B cell (primary cell): ENCODE data around the gene FAM168B. TPM values are rescaled to one million over a fixed set of nuclear protein-coding genes. Genes with fewer than 3 reads are reported as not detected.

ENCODE experiments used
- ATAC-seq: fragments of 200-7000 bp; cut with Tn5 transposase; one replicate; pipeline ENCODE4 v1.10.0; 2021; ENCODE audit warnings: low read depth, mild to moderate bottlenecking, moderate number of reproducible peaks, moderate library complexity
- CTCF ChIA-PET: fragments of 350-600 bp; sonication (Branson Sonifier 250); formaldehyde crosslinking; loops from one replicate; lab custom pipeline; 2021; ENCODE audit warnings: antibody characterized with exemption, inconsistent platforms; lab: Charles Lee
- POLR2A ChIA-PET: fragments of 350-600 bp; sonication (Branson Sonifier 250); formaldehyde crosslinking; loops from one replicate; lab custom pipeline; 2021; ENCODE audit warnings: antibody characterized with exemption; lab: Charles Lee
- DNase-seq: peaks from one replicate; pipeline ENCODE4 v3.0.0; 2013
- H2AFZ ChIP-seq: 2 replicates; pipeline ENCODE4 v1.6.1; 2012; ENCODE audit warnings: mild to moderate bottlenecking, low read depth, low read length; ENCODE audit not compliant: insufficient read depth, poor library complexity, severe bottlenecking
- H3K27ac ChIP-seq, 2 donors: 1 replicate in 1 of 2; 2 replicates in 1 of 2; pipeline ENCODE4 v1.5.1; 2012 to 2013; ENCODE audit warnings: low read length in 2 of 2, mild to moderate bottlenecking in 2 of 2, moderate library complexity in 1 of 2
- H3K27me3 ChIP-seq, 4 experiments: fragments of 200-600 bp in 1 of 4; sonication (generic) in 1 of 4; replicated peaks in 1 of 4; 1 replicate in 2 of 4; 2 replicates in 2 of 4; pipeline versions ENCODE4 v1.6.1 to v1.7.0; 2013 to 2016; ENCODE audit warnings: low read length in 3 of 4, mild to moderate bottlenecking in 2 of 4, mixed read lengths in 1 of 4, moderate library complexity in 1 of 4; ENCODE audit not compliant: insufficient read depth in 4 of 4, control insufficient read depth in 3 of 4; ENCODE audit errors: control extremely low read depth in 1 of 4
- H3K36me3 ChIP-seq, 2 experiments: replicated peaks in 1 of 2; 1 replicate in 1 of 2; 2 replicates in 1 of 2; pipeline versions ENCODE4 v1.6.1 to v1.7.1; 2013; ENCODE audit warnings: low read length in 1 of 2; ENCODE audit not compliant: insufficient read depth in 2 of 2, control insufficient read depth in 1 of 2; ENCODE audit errors: control extremely low read depth in 1 of 2, extremely low read depth in 1 of 2
- H3K4me1 ChIP-seq, 2 donors: fragments of 200-600 bp in 1 of 2; sonication (generic) in 1 of 2; 1 replicate in 1 of 2; 2 replicates in 1 of 2; pipeline versions ENCODE4 v1.5.1 to v1.6.1; 2013 to 2017; ENCODE audit warnings: low read length in 2 of 2; ENCODE audit not compliant: control insufficient read depth in 2 of 2, insufficient read depth in 2 of 2
- H3K4me2 ChIP-seq: replicated peaks from 2 replicates; pipeline ENCODE3; 2012; ENCODE audit warnings: mild to moderate bottlenecking, low read depth, low read length; ENCODE audit not compliant: poor library complexity, severe bottlenecking
- H3K4me3 ChIP-seq, 5 experiments: fragments of 200-600 bp in 1 of 5; sonication (generic) in 1 of 5; 1 replicate in 3 of 5; 2 replicates in 2 of 5; pipeline versions ENCODE4 v1.5.1 to v1.7.0; 2011 to 2016; ENCODE audit warnings: low read length in 4 of 5, mild to moderate bottlenecking in 4 of 5, low read depth in 2 of 5, control low read depth in 1 of 5, moderate library complexity in 1 of 5; ENCODE audit not compliant: insufficient read depth in 1 of 5; ENCODE audit errors: control extremely low read depth in 1 of 5, extremely low read depth in 1 of 5
- H3K79me2 ChIP-seq: fragments of 200-600 bp; sonication (generic); one replicate; pipeline ENCODE4 v1.6.0; 2016; ENCODE audit warnings: low read length; ENCODE audit not compliant: control insufficient read depth, insufficient read depth
- H3K9ac ChIP-seq: fragments of 200-600 bp; sonication (generic); 2 replicates; pipeline ENCODE4 v1.6.1; 2017; ENCODE audit warnings: mild to moderate bottlenecking, low read length, moderate library complexity
- H3K9me3 ChIP-seq, 3 donors: one replicate each; pipeline versions ENCODE4 v1.6.1 to v1.7.1; 2013; ENCODE audit warnings: low read length in 2 of 3; ENCODE audit not compliant: control insufficient read depth in 2 of 3, insufficient read depth in 1 of 3; ENCODE audit errors: control extremely low read depth in 1 of 3
- H4K20me1 ChIP-seq: 2 replicates; pipeline ENCODE4 v1.6.0; 2012; ENCODE audit warnings: mild to moderate bottlenecking, low read length; ENCODE audit not compliant: insufficient read depth, control insufficient read depth, poor library complexity, severe bottlenecking
- H3K27ac Mint-ChIP-seq: one replicate; pipeline ENCODE4 v1.8.0; 2021; ENCODE audit warnings: mixed read lengths
- H3K27me3 Mint-ChIP-seq: one replicate; pipeline ENCODE4 v1.8.0; 2021; ENCODE audit warnings: mixed read lengths
- H3K4me1 Mint-ChIP-seq: one replicate; pipeline ENCODE4 v1.8.0; 2021; ENCODE audit warnings: mixed read lengths
- H3K4me3 Mint-ChIP-seq: one replicate; pipeline ENCODE4 v1.8.0; 2021; ENCODE audit warnings: mixed read lengths
- H3K9me3 Mint-ChIP-seq: one replicate; pipeline ENCODE4 v1.8.0; 2022; ENCODE audit warnings: mixed read lengths; ENCODE audit not compliant: insufficient read depth
- EZH2 ChIP-seq: IDR thresholded peaks from 2 replicates; pipeline ENCODE4 v1.6.1; 2012; ENCODE audit warnings: borderline replicate concordance, low read depth, mild to moderate bottlenecking, moderate library complexity, low read length; ENCODE audit not compliant: insufficient read depth, poor library complexity, severe bottlenecking
- WGBS: methylation state at CpG from one replicate; pipeline ENCODE4 v1.1.5; 2013; ENCODE audit warnings: missing lambda C conversion rate; ENCODE audit not compliant: insufficient coverage; 5-methylcytosine and 5-hydroxymethylcytosine counted together
- intact Hi-C: fragments of 100-400 bp; cut with micrococcal nuclease; formaldehyde crosslinking; loops from one replicate; pipeline ENCODE4 v1.10.0; 2022
- polyA plus RNA-seq: library from polyadenylated mRNA; depleted of rRNA; stranded (reverse); fragments of >200 nt; gene quantifications from 2 replicates; pipeline ENCODE4 v1.2.3, GENCODE V29; 2012
- total RNA-seq, 2 donors: library from RNA; stranded (reverse); fragments of 120-200 nt in 1 of 2; gene quantifications; 1 replicate in 1 of 2; 2 replicates in 1 of 2; pipeline versions ENCODE4 v1.2.3 to v1.2.4, GENCODE V29; 2013 to 2022
- TF ChIP-seq, protein P1 (sequence below): fragments of 200-600 bp; IDR thresholded peaks from one replicate; pipeline ENCODE4 v1.8.0; 2022; ENCODE audit warnings: antibody characterized with exemption, mild to moderate bottlenecking

FAM168B gene
- total and polyA plus RNA-seq, 2 donors (not counting 1 experiment from before 2014, with no cell fraction given): 38.6 to 70.5 TPM

DNA sequence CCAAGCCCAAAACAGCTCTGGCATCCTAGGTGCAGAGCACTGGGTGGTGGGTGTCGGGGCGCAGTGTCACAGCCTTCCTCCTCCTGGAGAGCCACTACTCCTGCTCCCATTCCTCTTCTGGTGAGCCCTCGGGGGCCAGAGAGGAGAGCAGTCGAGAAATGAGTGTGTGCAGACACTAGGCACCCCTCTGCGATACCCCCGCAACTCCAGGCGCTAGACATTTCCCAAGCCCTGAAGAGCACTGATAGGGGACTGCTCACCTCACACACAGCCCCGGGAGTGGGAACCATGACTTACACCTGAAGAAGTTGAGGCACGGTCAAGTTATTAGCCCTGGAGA lies 54.2 kb downstream of the FAM168B start:
- H3K36me3 ChIP-seq: no peaks in the 10 kb centered on the region
- no peak overlapping the region for H3K4me3 Mint-ChIP-seq
- ATAC-seq: no peak
- no peaks in the 10 kb centered on the region for H3K9me3 Mint-ChIP-seq
- peaks cover 23% of the 10 kb centered on the region for H3K27me3 Mint-ChIP-seq
- H3K27ac ChIP-seq: no peak overlapping the region
- no peaks in the 10 kb centered on the region for H3K79me2 ChIP-seq
- intact Hi-C loops: no loop called here
- H3K9me3 ChIP-seq: no peaks in the 10 kb centered on the region
- H3K4me3 ChIP-seq: no peak overlapping the region
- H2AFZ ChIP-seq: no peak overlapping the region
- CTCF ChIA-PET: no interaction called here
- no peak for TF ChIP-seq EZH2
- TF ChIP-seq, protein P1, sequence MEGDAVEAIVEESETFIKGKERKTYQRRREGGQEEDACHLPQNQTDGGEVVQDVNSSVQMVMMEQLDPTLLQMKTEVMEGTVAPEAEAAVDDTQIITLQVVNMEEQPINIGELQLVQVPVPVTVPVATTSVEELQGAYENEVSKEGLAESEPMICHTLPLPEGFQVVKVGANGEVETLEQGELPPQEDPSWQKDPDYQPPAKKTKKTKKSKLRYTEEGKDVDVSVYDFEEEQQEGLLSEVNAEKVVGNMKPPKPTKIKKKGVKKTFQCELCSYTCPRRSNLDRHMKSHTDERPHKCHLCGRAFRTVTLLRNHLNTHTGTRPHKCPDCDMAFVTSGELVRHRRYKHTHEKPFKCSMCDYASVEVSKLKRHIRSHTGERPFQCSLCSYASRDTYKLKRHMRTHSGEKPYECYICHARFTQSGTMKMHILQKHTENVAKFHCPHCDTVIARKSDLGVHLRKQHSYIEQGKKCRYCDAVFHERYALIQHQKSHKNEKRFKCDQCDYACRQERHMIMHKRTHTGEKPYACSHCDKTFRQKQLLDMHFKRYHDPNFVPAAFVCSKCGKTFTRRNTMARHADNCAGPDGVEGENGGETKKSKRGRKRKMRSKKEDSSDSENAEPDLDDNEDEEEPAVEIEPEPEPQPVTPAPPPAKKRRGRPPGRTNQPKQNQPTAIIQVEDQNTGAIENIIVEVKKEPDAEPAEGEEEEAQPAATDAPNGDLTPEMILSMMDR: no peak
- no peak overlapping the region for H3K4me2 ChIP-seq
- 93% methylated on average over 9 of the region's 9 CpGs for WGBS
- H3K9ac ChIP-seq: no peak overlapping the region
- H3K27ac Mint-ChIP-seq: no peak overlapping the region
- no peaks in the 10 kb centered on the region for H4K20me1 ChIP-seq
- H3K27me3 ChIP-seq: peaks cover 0 to 40% (median 2%) of the 10 kb centered on the region in 4 experiments
- peaks cover 7 to 8% of the 10 kb centered on the region in 2 donors for H3K4me1 ChIP-seq
- DNase-seq: no peak
- peaks cover 10% of the 10 kb centered on the region for H3K4me1 Mint-ChIP-seq
- POLR2A ChIA-PET: no interaction called here

DNA sequence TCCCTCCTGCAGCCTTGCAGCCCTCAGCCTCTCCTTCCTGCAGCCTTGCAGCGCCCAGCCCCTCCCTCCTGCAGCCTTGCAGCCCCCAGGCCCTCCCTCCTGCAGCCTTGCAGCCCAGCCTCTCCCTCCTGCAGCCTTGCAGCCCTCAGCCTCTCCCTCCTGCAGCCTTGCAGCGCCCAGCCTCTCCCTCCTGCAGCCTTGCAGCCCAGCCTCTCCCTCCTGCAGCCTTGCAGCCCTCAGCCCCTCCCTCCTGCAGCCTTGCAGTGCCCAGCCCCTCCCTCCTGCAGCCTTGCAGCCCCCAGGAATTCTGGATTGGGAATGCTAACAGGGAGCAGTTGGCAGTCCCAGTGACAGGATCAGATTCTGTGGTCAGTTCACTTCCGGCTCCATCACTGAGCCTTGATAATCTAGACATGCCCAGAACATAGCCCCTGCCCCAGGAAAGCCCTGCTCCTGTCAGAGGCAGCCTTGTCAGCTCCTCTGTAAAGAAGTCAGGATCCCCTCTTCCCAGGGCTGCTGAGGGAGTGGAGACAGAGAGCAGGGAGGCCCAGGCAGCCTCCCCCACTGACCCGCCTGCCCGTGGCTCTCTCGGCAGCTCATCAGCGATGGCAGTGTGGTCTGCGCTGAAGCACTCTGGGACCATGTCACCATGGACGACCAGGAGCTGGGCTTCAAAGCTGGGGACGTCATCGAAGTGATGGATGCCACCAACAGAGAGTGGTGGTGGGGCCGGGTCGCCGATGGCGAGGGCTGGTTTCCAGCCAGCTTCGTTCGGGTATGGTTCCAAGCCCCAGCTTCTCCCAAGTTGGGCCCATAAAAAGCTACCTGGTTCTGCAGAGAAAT lies 54.8 kb downstream of the FAM168B start:
- Mint-ChIP-seq H3K4me3 (no peak overlapping the region), H3K4me1 (peaks cover 10% of the 10 kb centered on the region)
- no peak for ATAC-seq

More for the DNA sequence above, 54.8 kb downstream of the FAM168B start:
- TF ChIP-seq EZH2: no peak
- TF ChIP-seq, protein P1: no peak
- no peak overlapping the region for H3K4me3 ChIP-seq
- H3K27ac Mint-ChIP-seq: no peak overlapping the region
- H2AFZ ChIP-seq: no peak overlapping the region
- no peaks in the 10 kb centered on the region for H3K79me2 ChIP-seq
- POLR2A ChIA-PET: no interaction called here
- peaks cover 7 to 8% of the 10 kb centered on the region in 2 donors for H3K4me1 ChIP-seq
- H3K27me3 Mint-ChIP-seq: peaks cover 29% of the 10 kb centered on the region
- peaks cover 0 to 46% (median 2%) of the 10 kb centered on the region in 4 experiments for H3K27me3 ChIP-seq
- no peak overlapping the region for H3K27ac ChIP-seq
- no peaks in the 10 kb centered on the region for H4K20me1 ChIP-seq
- no peaks in the 10 kb centered on the region for H3K9me3 ChIP-seq
- no peak overlapping the region for H3K4me2 ChIP-seq
- no peak overlapping the region for H3K9ac ChIP-seq
- H3K36me3 ChIP-seq: no peaks in the 10 kb centered on the region
- 93% methylated on average over 16 of the region's 17 CpGs for WGBS
- CTCF ChIA-PET: no interaction called here
- DNase-seq: no peak
- H3K9me3 Mint-ChIP-seq: no peaks in the 10 kb centered on the region
- intact Hi-C loops: no loop called here
